ENCODE measurements around the gene GEMIN5. TPM values are rescaled to one million over a fixed set of nuclear protein-coding genes. Genes with fewer than 3 reads are reported as not detected.

Gene GEMIN5
- polyA plus RNA-seq, 3 donors: 2.0 to 3.8 (median 2.2) TPM

DNA sequence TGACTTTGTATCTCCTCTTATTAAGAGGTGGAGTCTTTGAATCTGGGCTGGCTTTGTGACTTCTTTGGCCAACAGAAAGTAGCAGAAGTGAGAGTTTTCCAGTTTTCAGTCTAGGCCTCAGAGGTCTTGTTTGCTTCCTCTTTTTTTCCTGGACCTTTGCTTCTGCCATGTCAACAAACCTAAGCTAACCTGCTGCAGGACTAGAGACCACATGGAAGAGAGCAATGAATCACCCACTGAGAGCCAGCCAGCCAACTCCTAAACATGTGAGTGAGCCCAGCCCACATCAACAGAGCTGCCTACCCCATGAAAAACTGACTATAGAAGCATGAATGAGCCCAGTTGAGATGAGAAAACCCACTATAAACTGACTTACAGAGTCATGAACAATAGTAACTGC lies 32.7 kb upstream of the GEMIN5 start:
- no peaks in the 10 kb centered on the region for H3K79me2 ChIP-seq (ENCODE audit: insufficient read depth, low read length)
- no peak overlapping the region for H3K4me3 ChIP-seq (replicated peaks in 1 of 3; ENCODE audit: low read depth in 2 of 3, low read length in 3 of 3)
- Mint-ChIP-seq H3K27ac (peak overlapping the region in 1 of 7 donors; percentile 64), H3K4me3 (no peak overlapping the region), H3K9me3 (peaks cover under 1 to 4% (median 2%) of the 10 kb centered on the region in 7 donors), H3K4me1 (peaks cover 4% of the 10 kb centered on the region), H3K36me3 (peaks cover 31 to 42% of the 10 kb centered on the region in 2 donors), H3K27me3 (ENCODE audit: low read depth in 3 of 3) (no peaks in the 10 kb centered on the region)
- H3K4me1 ChIP-seq (ENCODE audit: control insufficient read depth in 1 of 2, insufficient read depth in 2 of 2, low read length in 2 of 2): no peaks in the 10 kb centered on the region
- no peak for TF ChIP-seq CTCF (IDR thresholded peaks at IDR 0.05)
- peaks cover 18 to 37% of the 10 kb centered on the region in 2 donors for H3K36me3 ChIP-seq (replicated peaks in 1 of 2; ENCODE audit: control insufficient read depth in 1 of 2, insufficient read depth in 2 of 2, low read length in 2 of 2)
- peak in 1 of 3 donors; percentile 7 for DNase-seq
- H4K20me1 ChIP-seq (ENCODE audit: insufficient read depth, low read length): no peaks in the 10 kb centered on the region
- H3K9ac ChIP-seq (ENCODE audit: insufficient read depth, low read length, poor library complexity, severe bottlenecking): no peak overlapping the region
- no peak overlapping the region for H3K4me2 ChIP-seq (replicated peaks; ENCODE audit: extremely low read depth, low read length, poor library complexity, severe bottlenecking)
- H3K9me3 ChIP-seq (replicated peaks in 1 of 2; ENCODE audit: control insufficient read depth in 1 of 2, insufficient read depth in 1 of 2, low read length in 2 of 2): peaks cover 0 to under 1% of the 10 kb centered on the region in 2 donors
- no peak overlapping the region for H2AFZ ChIP-seq (ENCODE audit: insufficient read depth, low read depth, low read length, poor library complexity, severe bottlenecking)
- no peak overlapping the region for H3K27ac ChIP-seq (ENCODE audit: low read depth in 1 of 2, low read length in 2 of 2)
- H3K27me3 ChIP-seq (ENCODE audit: control insufficient read depth in 2 of 2, insufficient read depth in 2 of 2, low read length in 2 of 2): no peaks in the 10 kb centered on the region
- intact Hi-C loops (cut with micrococcal nuclease): no loop called here

DNA sequence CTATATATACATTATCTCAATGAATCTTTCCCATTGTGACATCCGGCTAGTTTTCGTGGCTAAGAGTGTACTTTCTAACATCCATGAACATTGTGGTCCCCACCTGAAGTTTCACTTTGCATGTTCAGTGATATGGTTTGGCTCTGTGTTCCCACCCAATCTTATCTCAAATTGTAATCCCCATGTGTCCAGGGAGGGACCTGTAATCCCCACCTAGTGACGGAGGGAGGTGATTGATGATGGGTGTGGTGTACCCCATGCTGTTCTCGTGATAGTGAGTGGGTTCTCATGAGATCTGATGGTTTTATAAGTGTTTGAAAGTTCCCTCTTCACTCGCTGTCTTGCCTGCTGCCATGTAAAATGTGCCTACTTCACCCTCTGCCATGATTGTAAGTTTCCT lies 30.9 kb upstream of the GEMIN5 start:
- Mint-ChIP-seq H3K27ac (no peak overlapping the region), H3K4me3 (no peak overlapping the region)
- H3K9me3 ChIP-seq (replicated peaks in 1 of 2; ENCODE audit: control insufficient read depth in 1 of 2, insufficient read depth in 1 of 2, low read length in 2 of 2): no peaks in the 10 kb centered on the region

More for the DNA sequence above, 30.9 kb upstream of the GEMIN5 start:
- H3K27ac ChIP-seq (ENCODE audit: low read depth in 1 of 2, low read length in 2 of 2): no peak overlapping the region
- no peak overlapping the region for H3K4me3 ChIP-seq (replicated peaks in 1 of 3; ENCODE audit: low read depth in 2 of 3, low read length in 3 of 3)
- Mint-ChIP-seq H3K36me3 (peaks cover 36 to 51% of the 10 kb centered on the region in 2 donors), H3K4me1 (peaks cover 4% of the 10 kb centered on the region), H3K9me3 (no peaks in the 10 kb centered on the region), H3K27me3 (ENCODE audit: low read depth in 3 of 3) (no peaks in the 10 kb centered on the region)
- no peaks in the 10 kb centered on the region for H3K27me3 ChIP-seq (ENCODE audit: control insufficient read depth in 2 of 2, insufficient read depth in 2 of 2, low read length in 2 of 2)
- intact Hi-C loops (cut with micrococcal nuclease): no loop called here
- no peaks in the 10 kb centered on the region for H3K4me1 ChIP-seq (ENCODE audit: control insufficient read depth in 1 of 2, insufficient read depth in 2 of 2, low read length in 2 of 2)
- no peak for TF ChIP-seq CTCF (IDR thresholded peaks at IDR 0.05)
- H4K20me1 ChIP-seq (ENCODE audit: insufficient read depth, low read length): no peaks in the 10 kb centered on the region
- H3K79me2 ChIP-seq (ENCODE audit: insufficient read depth, low read length): no peaks in the 10 kb centered on the region
- H3K36me3 ChIP-seq (replicated peaks in 1 of 2; ENCODE audit: control insufficient read depth in 1 of 2, insufficient read depth in 2 of 2, low read length in 2 of 2): peaks cover 20 to 55% of the 10 kb centered on the region in 2 donors
- H3K9ac ChIP-seq (ENCODE audit: insufficient read depth, low read length, poor library complexity, severe bottlenecking): no peak overlapping the region
- no CpG with 5 or more reads among the region's 5 CpGs for WGBS (ENCODE audit: insufficient coverage)
- DNase-seq: no peak
- H2AFZ ChIP-seq (ENCODE audit: insufficient read depth, low read depth, low read length, poor library complexity, severe bottlenecking): no peak overlapping the region
- H3K4me2 ChIP-seq (replicated peaks; ENCODE audit: extremely low read depth, low read length, poor library complexity, severe bottlenecking): no peak overlapping the region

All from CD14-positive monocyte (primary cell).